ENCODE measurements around the gene SSR1.

DNA sequence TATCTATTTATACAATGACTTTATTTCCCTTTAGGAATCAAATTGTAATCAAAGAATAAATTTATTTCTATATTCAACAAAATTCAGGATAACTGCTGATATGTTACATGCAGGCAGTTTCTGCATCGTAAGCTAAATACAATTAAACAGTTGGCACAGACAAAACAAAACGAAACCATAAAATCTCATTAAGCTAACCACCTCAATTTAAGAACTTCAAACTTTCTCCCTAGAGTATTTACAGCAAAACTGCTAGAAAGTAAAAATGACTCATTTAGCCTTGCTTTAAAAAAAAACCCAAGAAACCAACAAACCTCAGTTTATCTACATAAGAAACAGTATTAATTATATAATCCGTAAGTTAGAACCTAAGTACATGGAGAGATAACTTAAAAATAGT, 17.1 kb downstream of the SSR1 start:
- no peak for TF ChIP-seq GATA3 (IDR thresholded peaks at IDR 0.05; ENCODE audit: low read depth, low read length)
- TF ChIP-seq GATA2 (IDR thresholded peaks at IDR 0.05; ENCODE audit: low read depth, low read length) = no peak
